Testis (tissue), 2 donors: ENCODE results near the gene NELFA.

ENCODE experiments used
- CTCF ChIP-seq, 3 experiments: fragments of 450-650 bp in 2 of 3; fragments of 200-600 bp in 1 of 3; sonication (generic) in 1 of 3; IDR thresholded peaks; one replicate each; pipeline ENCODE4 v1.5.1; 2016 to 2019; ENCODE audit warnings: antibody characterized with exemption in 3 of 3, mild to moderate bottlenecking in 2 of 3, moderate library complexity in 1 of 3
- POLR2A ChIP-seq: fragments of 450-650 bp; IDR thresholded peaks from one replicate; pipeline ENCODE4 v1.6.1; 2017; ENCODE audit warnings: antibody characterized with exemption, mild to moderate bottlenecking, moderate library complexity

- TF ChIP-seq CTCF (IDR thresholded peaks at IDR 0.05) (no peak), POLR2A (no peak)
Observed at GRCh38 chr4:1996866-1997611, 11.7 kb downstream of the NELFA start.
